Islet precursor cell (in vitro differentiated cells): ENCODE results near the gene ALK.

Experiments
- DNase-seq: peaks from one replicate; pipeline ENCODE4 v3.0.0-alpha.2; 2018

Gene ALK

DNA sequence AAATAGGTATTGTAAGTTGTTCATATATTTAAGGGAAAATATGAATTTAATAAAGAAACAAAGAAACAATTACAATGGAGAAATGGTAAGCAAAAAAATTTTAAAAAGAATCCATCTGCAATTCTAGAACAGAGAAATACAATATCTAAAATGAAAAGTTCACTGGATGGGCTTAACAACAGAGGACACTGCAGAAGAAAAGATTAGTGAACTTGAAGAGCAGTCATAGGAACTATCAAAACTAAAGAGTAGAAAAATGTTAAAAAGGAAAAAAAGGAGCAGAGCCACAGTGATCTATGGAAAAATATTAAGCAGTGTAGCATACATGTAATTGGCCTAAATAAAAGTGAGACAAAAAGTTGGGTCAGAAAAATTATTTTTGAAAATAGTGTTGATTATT lies 83.5 kb downstream of the ALK start:
- no peak for DNase-seq

GRCh38 chr2:29834624-29835023 lies 86.8 kb downstream of the ALK start:
- peak; percentile 54 for DNase-seq

DNA sequence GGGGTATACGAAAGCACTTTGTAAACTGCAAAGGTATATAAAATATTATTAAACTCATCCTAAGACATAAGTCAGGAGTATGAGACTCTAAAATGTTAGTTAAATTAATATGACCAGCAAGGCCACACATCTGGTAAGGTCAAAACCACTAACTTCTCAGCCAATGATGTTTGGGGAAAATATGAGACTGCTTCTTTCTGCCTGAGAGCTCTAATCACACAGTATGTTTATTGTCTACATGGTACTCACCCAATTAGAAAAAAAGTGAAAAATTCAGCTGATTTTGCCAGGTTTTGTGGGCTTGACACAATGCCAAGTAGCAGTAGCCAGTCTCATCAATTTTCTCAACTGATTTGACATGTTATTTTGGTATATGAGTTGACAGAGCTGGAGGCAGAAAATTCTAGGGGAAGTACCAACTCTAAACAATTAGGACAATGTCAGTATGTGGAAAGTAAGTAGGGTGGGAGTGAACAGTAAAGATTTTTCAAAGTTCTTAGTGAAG lies 87.3 kb downstream of the ALK start:
- DNase-seq: no peak

- no peak for DNase-seq
Measured at GRCh38 chr2:29831560-29831959, 89.8 kb downstream of the ALK start.

GRCh38 chr2:29829841-29830240 lies 91.5 kb downstream of the ALK start:
- no peak for DNase-seq

GRCh38 chr2:29824145-29824544 lies 97.2 kb downstream of the ALK start:
- peak; percentile 26 for DNase-seq

DNA sequence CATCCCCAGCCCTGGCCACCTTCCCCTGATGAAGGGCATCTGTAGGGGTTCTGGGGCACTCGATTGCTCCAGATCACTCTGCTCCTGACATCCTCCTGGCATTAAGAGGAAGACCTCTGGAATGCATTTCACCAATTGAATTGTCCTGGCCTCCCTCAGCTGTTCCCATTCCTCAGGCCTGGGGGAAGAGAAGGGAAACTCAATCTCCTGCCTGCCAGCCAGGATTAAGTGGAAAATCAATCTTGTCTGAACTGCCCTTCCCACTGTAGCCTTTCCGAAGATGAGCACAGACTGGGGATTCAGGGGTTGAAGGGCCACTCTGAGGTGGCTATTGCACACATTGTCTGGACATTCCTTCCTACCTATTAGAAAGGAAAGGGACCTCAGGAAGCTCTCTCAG lies 99.8 kb downstream of the ALK start:
- no peak for DNase-seq

DNA sequence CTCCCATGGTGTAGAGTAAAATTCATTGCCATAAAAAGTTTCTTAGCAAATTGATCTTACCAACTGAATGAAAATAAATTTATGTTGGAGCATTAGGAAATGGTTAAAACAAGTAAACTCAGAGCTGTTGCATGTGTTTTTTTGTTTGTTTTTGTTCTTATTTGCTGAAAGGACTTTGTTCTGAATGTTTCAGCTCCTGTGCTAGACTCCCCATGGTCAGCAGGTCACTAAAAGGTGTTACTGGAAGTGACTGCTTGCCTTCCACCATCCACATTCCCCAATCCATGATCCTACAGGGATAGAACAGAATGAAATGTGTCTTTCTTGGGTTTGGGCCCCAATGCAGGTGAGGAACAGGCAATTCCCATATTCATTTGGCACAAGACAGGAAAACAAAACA lies 101.8 kb downstream of the ALK start:
- DNase-seq: peak; percentile 16

- no peak for DNase-seq
Measured at GRCh38 chr2:29817801-29818680, 103.3 kb downstream of the ALK start.

- no peak for DNase-seq
Measured at GRCh38 chr2:29817299-29817698, 104.1 kb downstream of the ALK start.

GRCh38 chr2:29816651-29817050 lies 104.7 kb downstream of the ALK start:
- DNase-seq: no peak

- DNase-seq: peak; percentile 2
Measured at GRCh38 chr2:29811378-29811777, 110.0 kb downstream of the ALK start.

DNA sequence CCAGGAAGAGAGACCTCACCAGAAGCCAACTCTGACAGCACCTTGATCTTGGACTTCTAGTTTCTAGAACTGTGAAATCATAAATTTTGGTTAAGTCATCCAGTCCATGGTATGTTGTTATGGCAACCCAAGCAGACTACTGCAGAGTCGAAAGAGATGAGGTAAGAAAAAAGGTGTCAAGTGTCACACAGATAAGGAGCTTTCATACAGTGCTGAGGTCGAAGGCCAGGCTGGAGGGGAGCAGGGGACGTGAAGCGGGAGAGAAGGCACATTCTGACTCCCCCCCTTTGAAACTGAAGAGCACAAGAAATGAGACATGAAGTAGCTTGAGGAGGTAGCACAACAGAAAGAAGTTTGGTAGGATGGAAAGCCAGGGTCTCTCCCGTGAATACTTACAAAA lies 110.4 kb downstream of the ALK start:
- DNase-seq: peak; percentile 30

DNA sequence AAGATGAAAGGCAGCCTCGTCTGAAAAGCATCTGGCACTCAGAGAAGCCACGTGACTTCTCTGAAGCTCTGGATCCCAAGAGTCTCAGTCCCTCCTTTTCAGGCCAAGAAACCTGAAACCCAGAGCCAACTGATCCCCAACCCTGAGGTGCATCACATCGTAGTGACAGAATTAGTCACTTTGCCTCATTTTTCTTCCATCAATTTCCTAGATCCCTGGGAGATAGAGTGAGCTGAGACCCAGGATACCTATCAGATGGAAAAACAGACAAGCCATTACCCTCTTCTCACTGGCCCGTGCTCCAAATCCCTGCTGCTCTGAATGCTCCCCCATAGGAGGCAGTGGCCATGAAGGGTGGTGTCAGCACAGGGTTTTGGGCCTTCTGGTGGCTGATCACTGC lies 113.1 kb downstream of the ALK start:
- no peak for DNase-seq

DNA sequence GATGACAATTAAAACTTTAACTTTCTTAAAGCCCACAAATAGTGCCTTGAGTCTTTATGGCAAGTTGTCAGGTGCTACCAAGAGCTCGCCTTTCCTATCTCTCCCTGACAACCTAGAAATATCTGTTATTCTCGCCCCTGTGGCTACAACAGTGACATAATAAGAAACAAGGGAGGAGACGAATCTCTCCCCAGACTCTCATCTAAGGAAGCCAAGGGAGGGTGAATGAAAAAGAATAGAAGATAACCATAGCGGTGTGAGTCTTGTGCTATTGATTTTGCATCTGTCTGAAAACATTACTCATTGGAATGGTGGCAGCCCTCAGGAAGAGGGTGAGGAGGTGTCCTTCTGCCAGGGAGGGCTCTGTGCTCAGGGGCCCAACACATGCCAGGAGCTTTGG lies 114.3 kb downstream of the ALK start:
- DNase-seq: no peak

GRCh38 chr2:29806461-29806860 lies 114.9 kb downstream of the ALK start:
- no peak for DNase-seq

GRCh38 chr2:29804671-29805070 lies 116.7 kb downstream of the ALK start:
- DNase-seq: no peak

- no peak for DNase-seq
Measured at GRCh38 chr2:29803537-29803936, 117.8 kb downstream of the ALK start.

DNA sequence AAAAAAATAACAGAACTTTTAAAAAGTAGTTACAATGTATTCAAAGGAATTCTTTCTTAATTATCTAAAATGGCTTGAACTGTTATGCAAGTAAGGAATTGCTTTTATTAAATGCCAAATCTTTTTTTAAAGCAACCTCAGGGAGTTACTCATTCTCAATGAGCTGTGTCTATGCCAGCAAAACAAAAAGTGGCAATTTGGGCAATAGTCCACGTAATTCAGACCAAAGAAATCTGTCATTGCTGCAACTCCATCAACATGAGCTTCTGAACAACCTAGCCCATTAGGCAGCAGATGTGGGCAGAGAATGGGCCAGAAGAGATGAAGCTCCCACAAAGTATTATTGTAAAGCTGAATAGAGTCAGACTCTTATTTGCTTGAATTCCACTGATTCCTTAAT lies 118.4 kb downstream of the ALK start:
- DNase-seq: no peak

- DNase-seq: no peak
Measured at GRCh38 chr2:29799628-29800027, 121.8 kb downstream of the ALK start.

- DNase-seq: no peak
Measured at GRCh38 chr2:29797916-29798315, 123.5 kb downstream of the ALK start.

- no peak for DNase-seq
Measured at GRCh38 chr2:29796446-29796845, 124.9 kb downstream of the ALK start.

- no peak for DNase-seq
Measured at GRCh38 chr2:29789911-29790485, 131.4 kb downstream of the ALK start.
